HG03575 (cell line): Measurements from ENCODE around the gene PDGFRB.

Experiments used
- ATAC-seq: cut with Tn5 transposase; IDR thresholded peaks from one replicate; pipeline ENCODE4 v1.9.1; 2021; ENCODE audit not compliant: unreplicated experiment, insufficient number of reproducible peaks, low FRiP score; ENCODE audit errors: extremely low read depth

PDGFRB gene

GRCh38 chr5:150184006-150184405 lies 28.4 kb upstream of the PDGFRB start:
- no peak for ATAC-seq

DNA sequence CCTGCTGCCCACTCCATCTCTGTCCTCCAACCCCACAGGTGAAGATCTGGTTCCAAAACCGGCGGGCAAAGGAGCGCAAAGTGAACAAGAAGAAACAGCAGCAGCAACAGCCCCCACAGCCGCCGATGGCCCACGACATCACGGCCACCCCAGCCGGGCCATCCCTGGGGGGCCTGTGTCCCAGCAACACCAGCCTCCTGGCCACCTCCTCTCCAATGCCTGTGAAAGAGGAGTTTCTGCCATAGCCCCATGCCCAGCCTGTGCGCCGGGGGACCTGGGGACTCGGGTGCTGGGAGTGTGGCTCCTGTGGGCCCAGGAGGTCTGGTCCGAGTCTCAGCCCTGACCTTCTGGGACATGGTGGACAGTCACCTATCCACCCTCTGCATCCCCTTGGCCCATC lies 27.8 kb upstream of the PDGFRB start:
- no peak for ATAC-seq

DNA sequence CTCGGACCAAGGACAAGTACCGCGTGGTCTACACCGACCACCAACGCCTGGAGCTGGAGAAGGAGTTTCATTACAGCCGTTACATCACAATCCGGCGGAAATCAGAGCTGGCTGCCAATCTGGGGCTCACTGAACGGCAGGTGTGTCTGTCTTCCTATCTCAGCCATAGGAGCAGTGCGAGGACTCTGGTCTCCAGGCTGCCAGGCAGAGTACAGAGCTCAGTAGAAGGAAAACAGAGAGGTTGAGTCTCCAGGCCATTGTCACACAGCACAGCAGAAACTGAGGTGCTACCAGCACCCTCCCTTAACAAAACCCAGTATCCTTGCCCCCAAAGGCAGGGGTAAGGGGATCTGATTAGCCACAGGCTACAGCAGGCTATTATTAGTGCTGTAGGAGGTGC lies 27.1 kb upstream of the PDGFRB start:
- no peak for ATAC-seq

- ATAC-seq = no peak
Observed at GRCh38 chr5:150181766-150182545, 26.3 kb upstream of the PDGFRB start.

DNA sequence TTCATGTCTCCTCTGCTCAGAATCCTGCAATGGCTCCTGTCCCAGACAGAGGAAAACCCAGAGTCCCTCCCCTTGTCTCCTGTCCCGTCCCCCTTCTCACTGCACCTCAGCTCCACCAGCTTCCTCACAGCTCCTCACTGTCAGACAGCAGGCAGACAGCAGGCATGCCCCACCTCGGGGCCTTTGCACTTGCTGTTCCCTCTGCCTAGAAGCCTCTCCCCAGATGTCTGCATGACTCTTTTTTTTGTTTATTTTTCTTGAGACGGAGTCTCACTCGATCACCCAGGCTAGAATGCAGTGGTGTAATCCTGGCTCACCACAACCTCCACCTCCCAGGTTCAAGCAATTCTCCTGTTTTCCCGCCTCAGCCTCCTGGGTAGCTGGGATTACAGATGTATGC lies 25.4 kb upstream of the PDGFRB start:
- ATAC-seq = no peak

DNA sequence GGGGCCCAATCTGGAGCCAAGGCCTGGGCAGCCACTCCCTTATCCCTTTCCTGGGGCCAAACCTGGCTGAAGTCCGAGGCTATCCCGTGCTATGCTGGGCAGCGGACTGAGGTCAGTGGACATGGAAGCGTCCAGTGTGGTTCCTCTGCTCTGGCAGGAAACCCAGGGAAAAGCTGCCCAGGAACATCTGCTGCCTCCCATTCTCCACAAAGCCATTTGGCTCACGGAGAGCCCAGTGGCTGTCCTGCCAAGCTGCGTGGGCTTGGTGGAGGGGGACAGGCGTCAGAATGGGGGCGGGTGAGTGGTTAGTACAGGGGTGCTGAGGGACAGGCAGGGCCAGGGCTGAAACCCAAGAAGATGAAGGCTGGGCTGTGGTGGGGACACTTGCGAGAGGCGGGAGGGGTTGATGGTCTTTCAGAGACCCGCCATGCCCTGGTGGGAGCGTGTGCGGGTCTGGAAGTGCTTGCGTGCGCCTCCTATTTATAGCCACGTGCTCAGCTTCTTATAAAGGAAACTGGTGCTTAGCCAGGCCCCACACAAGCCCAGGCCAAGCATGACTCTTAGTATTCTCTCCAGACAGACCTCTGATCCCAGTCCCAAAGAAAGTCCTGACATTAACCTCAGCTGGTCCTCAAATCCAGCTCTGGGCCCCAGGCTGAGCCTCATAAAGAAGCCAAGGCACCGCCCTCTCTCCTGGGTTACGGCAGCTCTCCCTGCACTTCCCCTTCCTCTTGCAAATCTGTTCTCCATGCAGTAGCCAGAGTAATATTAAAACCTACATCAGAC lies 24.8 kb upstream of the PDGFRB start:
- no peak for ATAC-seq

GRCh38 chr5:150179019-150179620 lies 23.5 kb upstream of the PDGFRB start:
- ATAC-seq = no peak

GRCh38 chr5:150178262-150178661 lies 22.6 kb upstream of the PDGFRB start:
- no peak for ATAC-seq

DNA sequence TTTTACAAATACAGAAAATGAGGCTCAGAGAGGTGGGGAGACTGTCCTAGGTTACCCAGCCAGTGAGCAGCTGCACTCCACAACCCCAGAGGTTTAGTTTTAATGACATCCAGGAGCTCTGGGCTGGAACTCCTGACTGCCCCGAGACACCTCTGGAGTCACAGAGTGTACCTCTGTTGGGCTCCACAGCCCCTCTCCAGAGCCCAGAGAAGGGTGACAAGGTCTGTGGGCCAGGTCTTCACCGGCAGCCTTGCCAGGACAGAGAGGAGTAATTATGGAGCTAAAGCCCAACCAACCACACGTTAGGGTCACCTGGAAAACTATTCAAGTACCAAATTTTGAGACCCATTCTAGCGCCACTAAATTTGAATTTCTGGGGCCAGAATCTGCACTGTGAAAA lies 22.1 kb upstream of the PDGFRB start:
- no peak for ATAC-seq

DNA sequence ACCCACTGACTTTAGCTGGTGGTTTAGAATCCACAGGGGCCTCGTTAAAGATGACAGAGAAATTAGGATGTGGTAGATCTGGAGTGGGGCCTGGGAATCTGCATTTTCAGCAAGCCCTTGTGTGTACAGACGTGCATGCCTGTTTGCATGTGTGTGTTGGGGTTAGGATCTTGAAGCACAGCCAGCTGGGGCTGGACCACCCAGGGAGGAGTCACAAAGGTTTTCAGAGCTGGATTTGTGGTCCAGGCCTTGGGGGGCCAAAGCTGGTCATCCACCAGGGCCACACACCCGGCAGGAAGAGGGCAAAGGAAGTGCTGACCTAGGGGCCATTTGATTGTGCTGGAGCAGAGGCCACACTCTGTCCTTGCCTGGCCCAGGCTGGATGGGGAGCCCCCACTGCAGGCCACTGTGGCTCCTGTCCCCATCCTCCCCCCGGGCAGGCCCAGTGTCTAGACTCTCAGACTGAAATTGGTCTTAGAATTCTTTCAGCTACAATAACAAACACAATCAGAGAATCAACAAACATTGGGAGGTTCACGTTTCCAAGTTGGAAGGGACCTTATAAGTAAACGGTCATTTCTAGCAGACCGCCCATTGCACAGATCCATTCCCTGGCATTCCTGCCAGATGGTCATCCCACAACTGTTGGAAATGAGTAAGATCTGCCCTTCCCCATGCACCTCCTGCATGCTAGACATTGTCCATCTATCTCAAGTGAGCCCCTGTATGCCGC lies 21.3 kb upstream of the PDGFRB start:
- ATAC-seq = no peak

DNA sequence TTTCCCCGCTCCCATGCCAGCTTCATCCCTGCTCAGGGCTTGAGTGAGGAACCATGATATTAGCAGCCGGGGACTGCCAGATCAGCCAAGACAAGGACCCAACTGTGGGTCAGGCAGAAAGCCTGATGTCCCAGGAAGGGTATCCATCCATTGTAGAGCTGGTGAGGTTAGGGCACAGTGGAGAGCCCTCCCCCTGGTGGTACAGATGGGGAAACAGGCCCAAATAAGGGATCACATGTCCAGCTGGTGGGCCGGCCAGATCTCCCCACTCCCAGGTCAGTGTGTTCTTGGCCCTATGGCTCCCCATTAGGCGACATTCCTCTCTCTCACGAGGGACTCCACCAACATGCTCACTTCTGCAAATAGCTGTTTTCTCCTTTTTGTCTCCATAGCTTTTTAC lies 19.9 kb upstream of the PDGFRB start:
- ATAC-seq = no peak

DNA sequence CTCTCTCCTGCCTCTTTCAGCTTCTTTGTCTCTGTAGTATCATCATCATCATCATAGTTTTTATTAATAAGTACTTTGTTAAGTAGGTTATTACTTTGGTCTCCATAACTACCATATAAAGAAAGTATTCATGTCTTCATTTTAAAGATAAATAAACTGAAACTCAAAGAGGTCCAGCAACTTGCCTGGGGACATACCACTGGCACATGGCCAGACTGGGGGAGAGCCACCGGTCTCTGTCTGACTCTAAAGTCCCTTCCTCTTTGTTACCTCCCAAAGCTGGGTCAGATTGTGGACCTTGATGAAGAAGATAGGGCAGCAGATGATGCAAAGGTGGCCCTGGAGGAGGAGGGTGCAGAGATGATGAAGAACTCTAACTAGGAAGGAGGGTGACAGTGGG lies 19.4 kb upstream of the PDGFRB start:
- no peak for ATAC-seq

DNA sequence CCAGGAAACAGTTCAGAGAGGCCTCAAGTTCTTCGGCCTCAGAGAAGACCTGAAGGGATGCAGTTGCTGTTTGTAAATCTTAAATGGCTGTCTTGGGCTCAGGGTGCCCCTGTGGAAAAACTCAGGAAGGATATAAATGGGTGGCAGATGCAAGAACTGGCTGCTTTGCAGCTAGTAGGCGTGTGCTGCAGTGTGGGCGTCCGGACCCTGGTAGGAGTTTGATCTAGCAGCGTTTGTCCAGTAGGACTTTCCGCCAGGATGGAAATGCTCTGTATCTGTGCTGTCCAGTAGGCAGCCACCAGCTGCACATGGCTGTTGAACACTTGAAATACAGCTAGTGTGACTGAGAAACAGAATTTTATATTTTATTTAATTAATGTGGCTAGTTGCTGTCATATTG lies 18.6 kb upstream of the PDGFRB start:
- no peak for ATAC-seq

DNA sequence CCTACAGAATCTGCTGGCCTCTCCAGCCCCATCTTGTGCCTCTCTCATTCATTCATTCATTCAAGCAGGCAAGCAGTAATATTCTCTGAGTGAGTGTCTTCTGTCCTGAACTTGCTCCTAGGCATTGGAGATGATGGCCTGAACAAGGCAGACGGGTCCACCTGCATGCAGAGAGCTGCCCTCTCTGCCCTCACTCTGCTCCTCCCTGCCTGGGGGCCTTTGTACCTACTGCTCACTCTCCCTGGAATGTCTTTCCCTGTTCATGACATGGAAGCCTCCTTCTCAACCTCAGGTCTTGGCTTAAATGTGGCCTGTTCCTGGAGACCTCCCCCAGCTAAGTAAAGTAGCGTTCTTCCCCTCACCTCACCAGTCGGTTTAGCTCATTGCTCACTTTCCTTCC lies 17.5 kb upstream of the PDGFRB start:
- ATAC-seq = no peak

GRCh38 chr5:150172556-150172955 lies 16.9 kb upstream of the PDGFRB start:
- ATAC-seq = no peak

DNA sequence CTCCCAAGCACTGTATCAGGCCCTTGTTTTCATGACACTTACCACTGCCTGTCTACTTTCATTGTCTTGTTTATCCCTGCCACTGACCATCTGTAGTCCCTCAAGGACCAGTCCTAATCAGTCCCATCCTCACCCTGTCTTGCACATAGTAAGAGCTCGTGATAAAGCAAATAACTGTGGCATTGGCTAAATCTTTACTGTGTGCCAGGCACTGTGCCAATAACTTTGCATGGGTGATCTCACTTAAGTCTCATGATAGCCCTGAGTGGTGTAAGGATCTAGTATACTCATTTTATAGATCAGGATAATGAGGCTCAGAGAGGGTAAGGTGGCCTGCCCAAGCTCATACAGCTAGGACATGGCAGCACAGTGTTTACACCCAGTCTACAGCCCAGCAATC lies 16.5 kb upstream of the PDGFRB start:
- no peak for ATAC-seq

DNA sequence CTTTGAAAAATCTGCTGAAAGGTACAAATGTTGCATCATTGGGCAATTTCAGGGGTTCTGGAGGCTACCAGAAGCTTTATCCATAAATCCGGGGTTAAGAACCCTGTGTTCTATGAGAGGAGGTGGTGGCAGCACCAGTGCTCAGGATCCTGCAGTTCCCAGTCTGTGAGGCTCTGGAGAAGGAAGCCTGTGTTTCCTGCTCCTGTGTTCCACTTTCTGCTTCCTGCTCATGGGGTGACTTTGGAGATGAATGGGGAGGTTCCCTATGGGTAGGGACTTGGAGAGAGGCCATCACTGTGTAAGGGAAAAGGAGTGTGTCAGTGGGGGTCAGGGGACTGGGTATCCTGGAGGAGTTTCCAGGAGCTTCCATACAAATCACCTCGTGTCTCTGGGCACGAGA lies 13.2 kb upstream of the PDGFRB start:
- no peak for ATAC-seq

GRCh38 chr5:150167908-150168307 lies 12.3 kb upstream of the PDGFRB start:
- ATAC-seq = no peak

DNA sequence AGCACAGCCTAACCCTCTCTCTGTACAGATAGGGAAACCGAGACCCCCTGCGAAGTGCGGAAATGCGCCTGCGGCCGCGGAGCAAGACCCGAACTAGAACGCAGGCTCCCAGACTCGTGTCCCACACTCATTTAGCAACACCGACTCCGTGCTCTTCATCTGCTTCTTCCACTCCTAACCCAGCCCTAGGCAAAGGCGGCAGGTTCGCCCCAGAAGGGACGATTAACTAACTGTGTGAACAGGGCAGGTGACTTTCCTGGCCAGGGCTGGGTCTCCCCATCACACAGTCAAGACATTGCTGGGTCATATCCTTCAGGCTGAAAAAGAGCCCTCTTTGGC lies 11.8 kb upstream of the PDGFRB start:
- no peak for ATAC-seq
